Mesendoderm (in vitro differentiated cells): ENCODE measurements around the gene PRKN.

Experiments used
- DNase-seq: peaks from one replicate; pipeline ENCODE4 v3.0.0; 2013
- H2AK5ac ChIP-seq: 2 replicates; pipeline ENCODE4 v1.6.1; 2013; ENCODE audit warnings: low read length, inconsistent platforms
- H2BK120ac ChIP-seq: 2 replicates; pipeline ENCODE4 v1.6.1; 2013; ENCODE audit warnings: low read depth, mild to moderate bottlenecking, low read length, moderate library complexity, mixed read lengths
- H2BK15ac ChIP-seq: replicated peaks from 2 replicates; pipeline ENCODE4 v1.6.1; 2013; ENCODE audit warnings: low read depth, mild to moderate bottlenecking, moderate library complexity
- H2BK5ac ChIP-seq: 2 replicates; pipeline ENCODE4 v1.6.1; 2013; ENCODE audit warnings: low read length, inconsistent platforms
- H3K18ac ChIP-seq: 2 replicates; pipeline ENCODE4 v1.6.1; 2013; ENCODE audit warnings: mild to moderate bottlenecking, low read length, mixed read lengths
- H3K23ac ChIP-seq: one replicate; pipeline ENCODE4 v1.6.1; 2013; ENCODE audit warnings: low read length
- H3K27ac ChIP-seq: 2 replicates; pipeline ENCODE4 v1.5.1; 2013; ENCODE audit warnings: low read depth, mild to moderate bottlenecking, inconsistent platforms, low read length, moderate library complexity
- H3K27me3 ChIP-seq: 2 replicates; pipeline ENCODE4 v1.6.1; 2013; ENCODE audit warnings: low read length, control low read depth, mild to moderate bottlenecking, inconsistent platforms; ENCODE audit not compliant: insufficient read depth, poor library complexity
- H3K36me3 ChIP-seq: 2 replicates; pipeline ENCODE4 v1.6.1; 2013; ENCODE audit warnings: low read length, inconsistent platforms; ENCODE audit not compliant: control insufficient read depth, insufficient read depth
- H3K4ac ChIP-seq: one replicate; pipeline ENCODE4 v1.6.1; 2013; ENCODE audit warnings: low read depth, mild to moderate bottlenecking, low read length, moderate library complexity
- H3K4me1 ChIP-seq: 2 replicates; pipeline ENCODE4 v1.6.1; 2013; ENCODE audit warnings: low read depth, low read length, inconsistent platforms; ENCODE audit not compliant: control insufficient read depth
- H3K4me2 ChIP-seq: 2 replicates; pipeline ENCODE4 v1.6.1; 2013; ENCODE audit warnings: low read length
- H3K4me3 ChIP-seq: 2 replicates; pipeline ENCODE4 v1.5.1; 2013; ENCODE audit warnings: mild to moderate bottlenecking, low read length
- H3K56ac ChIP-seq: one replicate; pipeline ENCODE4 v1.6.1; 2013; ENCODE audit warnings: low read length
- H3K79me1 ChIP-seq: 2 replicates; pipeline ENCODE4 v1.6.1; 2013; ENCODE audit warnings: low read length, inconsistent platforms
- H3K79me2 ChIP-seq: 2 replicates; pipeline ENCODE4 v1.6.1; 2013; ENCODE audit warnings: mild to moderate bottlenecking, low read length; ENCODE audit not compliant: control insufficient read depth, insufficient read depth
- H3K9ac ChIP-seq: 2 replicates; pipeline ENCODE4 v1.6.1; 2013; ENCODE audit warnings: low read length, inconsistent platforms
- H4K5ac ChIP-seq: one replicate; pipeline ENCODE4 v1.6.1; 2013; ENCODE audit warnings: low read length
- H4K8ac ChIP-seq: one replicate; pipeline ENCODE4 v1.6.1; 2013; ENCODE audit warnings: low read depth, mild to moderate bottlenecking, control low read depth, low read length, moderate library complexity
- WGBS: extraction: QIAGEN DNeasy Blood & Tissue Kit; methylation state at CpG from one replicate; pipeline ENCODE4 v1.1.7; 2013; ENCODE audit warnings: low lambda C conversion rate, missing lambda C conversion rate; ENCODE audit not compliant: insufficient coverage; ENCODE audit errors: extremely low coverage; 5-methylcytosine and 5-hydroxymethylcytosine counted together

Gene PRKN

GRCh38 chr6:162358625-162359024 lies 368.9 kb downstream of the PRKN start:
- H3K27me3 ChIP-seq, result no peaks in the 10 kb centered on the region
- no peak overlapping the region for H3K4me3 ChIP-seq
- no peak overlapping the region for H2BK15ac ChIP-seq
- no peak overlapping the region for H2BK5ac ChIP-seq
- WGBS, result no CpG with 5 or more reads among the region's 4 CpGs
- no peaks in the 10 kb centered on the region for H3K79me1 ChIP-seq
- H3K9ac ChIP-seq, result no peak overlapping the region
- no peak overlapping the region for H3K27ac ChIP-seq
- no peak overlapping the region for H3K18ac ChIP-seq
- DNase-seq, result peak; percentile 58
- H3K79me2 ChIP-seq, result no peaks in the 10 kb centered on the region
- no peak overlapping the region for H4K5ac ChIP-seq
- H3K23ac ChIP-seq, result no peak overlapping the region
- no peak overlapping the region for H3K4me2 ChIP-seq
- H3K4ac ChIP-seq, result no peak overlapping the region
- H3K36me3 ChIP-seq, result no peaks in the 10 kb centered on the region
- H2AK5ac ChIP-seq, result no peak overlapping the region
- no peaks in the 10 kb centered on the region for H3K4me1 ChIP-seq
- no peak overlapping the region for H3K56ac ChIP-seq
- no peak overlapping the region for H2BK120ac ChIP-seq
- no peak overlapping the region for H4K8ac ChIP-seq

- peaks cover 2% of the 10 kb centered on the region for H3K4me1 ChIP-seq
- no peak overlapping the region for H3K27ac ChIP-seq
- no peak overlapping the region for H2BK15ac ChIP-seq
- H3K79me2 ChIP-seq, result no peaks in the 10 kb centered on the region
- no peak overlapping the region for H3K9ac ChIP-seq
- H3K4ac ChIP-seq, result no peak overlapping the region
- no peak overlapping the region for H3K23ac ChIP-seq
- H3K4me2 ChIP-seq, result no peak overlapping the region
- no peak overlapping the region for H4K8ac ChIP-seq
- WGBS, result no CpG with 5 or more reads among the region's 4 CpGs
- no peak overlapping the region for H2BK120ac ChIP-seq
- H3K18ac ChIP-seq, result no peak overlapping the region
- H2AK5ac ChIP-seq, result no peak overlapping the region
- H3K79me1 ChIP-seq, result no peaks in the 10 kb centered on the region
- DNase-seq, result no peak
- H3K4me3 ChIP-seq, result no peak overlapping the region
- no peaks in the 10 kb centered on the region for H3K27me3 ChIP-seq
- no peak overlapping the region for H2BK5ac ChIP-seq
- H3K36me3 ChIP-seq, result no peaks in the 10 kb centered on the region
- H3K56ac ChIP-seq, result no peak overlapping the region
- H4K5ac ChIP-seq, result no peak overlapping the region
Observed at GRCh38 chr6:162345051-162345511, 382.5 kb downstream of the PRKN start.

GRCh38 chr6:162344646-162345010 lies 382.9 kb downstream of the PRKN start:
- Histone ChIP-seq H3K79me1 (no peaks in the 10 kb centered on the region), H2BK5ac (no peak overlapping the region), H3K27me3 (no peaks in the 10 kb centered on the region), H3K79me2 (no peaks in the 10 kb centered on the region), H3K18ac (no peak overlapping the region), H3K56ac (no peak overlapping the region), H2BK120ac (no peak overlapping the region), H3K4me1 (peaks cover 2% of the 10 kb centered on the region), H3K36me3 (no peaks in the 10 kb centered on the region), H3K4ac (no peak overlapping the region), H4K8ac (no peak overlapping the region), H4K5ac (no peak overlapping the region), H3K4me2 (no peak overlapping the region), H3K9ac (no peak overlapping the region), H2AK5ac (no peak overlapping the region), H3K23ac (no peak overlapping the region), H3K27ac (no peak overlapping the region), H3K4me3 (no peak overlapping the region), H2BK15ac (no peak overlapping the region)
- WGBS, result no CpG with 5 or more reads among the region's 2 CpGs
- DNase-seq, result no peak

- H3K23ac ChIP-seq, result no peak overlapping the region
Observed at GRCh38 chr6:162343936-162344645, 383.5 kb downstream of the PRKN start.

GRCh38 chr6:162343198-162343935 lies 384.2 kb downstream of the PRKN start:
- DNase-seq, result peak; percentile 52
- Histone ChIP-seq H2AK5ac (no peak overlapping the region), H3K36me3 (no peaks in the 10 kb centered on the region), H3K23ac (no peak overlapping the region), H3K4me2 (no peak overlapping the region), H4K8ac (no peak overlapping the region), H3K27me3 (no peaks in the 10 kb centered on the region), H3K79me1 (no peaks in the 10 kb centered on the region), H3K4me1 (peaks cover 2% of the 10 kb centered on the region), H3K4me3 (no peak overlapping the region), H3K27ac (no peak overlapping the region), H3K18ac (no peak overlapping the region), H4K5ac (no peak overlapping the region), H3K4ac (no peak overlapping the region), H2BK120ac (no peak overlapping the region), H3K56ac (no peak overlapping the region), H3K9ac (no peak overlapping the region), H3K79me2 (no peaks in the 10 kb centered on the region), H2BK15ac (no peak overlapping the region), H2BK5ac (no peak overlapping the region)
- no CpG with 5 or more reads among the region's 3 CpGs for WGBS

More at GRCh38 chr6:162343936-162344645, 383.5 kb downstream of the PRKN start:
- Histone ChIP-seq H4K8ac (no peak overlapping the region), H2AK5ac (no peak overlapping the region), H2BK15ac (no peak overlapping the region), H3K4me2 (no peak overlapping the region), H3K9ac (no peak overlapping the region), H3K27ac (no peak overlapping the region), H3K79me1 (no peaks in the 10 kb centered on the region), H3K4me1 (peaks cover 2% of the 10 kb centered on the region), H2BK120ac (no peak overlapping the region), H2BK5ac (no peak overlapping the region), H3K18ac (no peak overlapping the region), H3K4me3 (no peak overlapping the region), H3K36me3 (no peaks in the 10 kb centered on the region), H3K56ac (no peak overlapping the region), H3K27me3 (no peaks in the 10 kb centered on the region), H3K4ac (no peak overlapping the region), H4K5ac (no peak overlapping the region), H3K79me2 (no peaks in the 10 kb centered on the region)
- WGBS, result no CpG with 5 or more reads among the region's 8 CpGs
- DNase-seq, result no peak
